ENCODE results near the gene HECTD4.
"Not testable (repeated sequence)": the region's sequence is repeated elsewhere in the genome, so short reads cannot be mapped to it uniquely, and the experiment has no call there.

HECTD4 gene

DNA sequence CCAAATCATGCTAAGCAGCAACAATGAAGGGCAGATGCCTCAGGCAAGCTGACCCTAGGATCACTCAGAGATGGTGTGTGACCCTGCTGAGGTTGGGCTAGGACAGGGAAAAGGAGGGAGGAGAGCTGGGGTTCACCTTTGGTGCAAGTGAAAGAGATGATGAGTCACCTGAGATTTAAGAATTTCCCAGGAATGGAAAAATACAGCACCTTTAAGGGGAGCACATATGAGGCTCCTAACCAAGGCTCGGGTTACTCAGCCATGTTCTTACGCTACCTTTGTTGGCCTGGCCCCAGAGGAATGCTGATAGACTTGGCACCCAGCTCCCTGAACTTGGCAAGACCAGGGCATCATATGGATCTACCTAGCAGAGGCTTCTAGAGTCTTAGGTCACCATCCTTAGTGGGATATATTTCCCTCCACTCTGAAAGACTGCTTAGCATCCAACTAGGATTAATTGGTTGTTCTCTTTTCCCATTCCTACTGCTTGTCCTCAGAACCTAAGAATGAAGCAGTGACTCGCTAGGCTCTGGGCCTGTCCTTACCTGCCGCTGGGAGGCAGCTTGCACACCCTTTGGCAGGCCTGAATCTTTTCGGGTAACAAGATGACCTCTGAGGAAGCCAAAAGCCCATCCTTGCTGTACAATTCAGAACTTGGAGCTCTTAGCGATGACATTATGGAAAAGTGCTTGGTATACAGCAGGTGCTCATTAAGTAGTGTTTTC is 269.7 kb downstream of the HECTD4 start:
- DNase-seq: no peak

DNA sequence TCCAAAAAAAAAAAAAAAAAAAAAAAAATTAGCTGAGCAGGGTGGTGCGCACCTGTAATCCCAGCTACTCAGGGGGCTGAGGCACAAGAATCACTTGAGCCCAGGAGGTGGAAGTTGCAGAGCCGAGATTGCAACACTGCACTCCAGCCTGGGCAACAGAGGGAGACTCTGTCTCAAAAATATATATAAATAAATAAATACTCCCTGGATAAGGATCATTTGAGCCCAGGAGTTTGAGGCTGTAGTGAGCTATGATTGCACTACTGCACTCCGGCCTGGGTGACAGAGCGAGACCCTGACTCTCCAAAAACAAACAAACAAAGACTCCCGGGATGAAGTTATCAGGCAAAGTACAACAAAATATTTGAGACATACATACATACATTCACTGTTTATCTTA is 270.3 kb downstream of the HECTD4 start:
- no peak for DNase-seq

DNA sequence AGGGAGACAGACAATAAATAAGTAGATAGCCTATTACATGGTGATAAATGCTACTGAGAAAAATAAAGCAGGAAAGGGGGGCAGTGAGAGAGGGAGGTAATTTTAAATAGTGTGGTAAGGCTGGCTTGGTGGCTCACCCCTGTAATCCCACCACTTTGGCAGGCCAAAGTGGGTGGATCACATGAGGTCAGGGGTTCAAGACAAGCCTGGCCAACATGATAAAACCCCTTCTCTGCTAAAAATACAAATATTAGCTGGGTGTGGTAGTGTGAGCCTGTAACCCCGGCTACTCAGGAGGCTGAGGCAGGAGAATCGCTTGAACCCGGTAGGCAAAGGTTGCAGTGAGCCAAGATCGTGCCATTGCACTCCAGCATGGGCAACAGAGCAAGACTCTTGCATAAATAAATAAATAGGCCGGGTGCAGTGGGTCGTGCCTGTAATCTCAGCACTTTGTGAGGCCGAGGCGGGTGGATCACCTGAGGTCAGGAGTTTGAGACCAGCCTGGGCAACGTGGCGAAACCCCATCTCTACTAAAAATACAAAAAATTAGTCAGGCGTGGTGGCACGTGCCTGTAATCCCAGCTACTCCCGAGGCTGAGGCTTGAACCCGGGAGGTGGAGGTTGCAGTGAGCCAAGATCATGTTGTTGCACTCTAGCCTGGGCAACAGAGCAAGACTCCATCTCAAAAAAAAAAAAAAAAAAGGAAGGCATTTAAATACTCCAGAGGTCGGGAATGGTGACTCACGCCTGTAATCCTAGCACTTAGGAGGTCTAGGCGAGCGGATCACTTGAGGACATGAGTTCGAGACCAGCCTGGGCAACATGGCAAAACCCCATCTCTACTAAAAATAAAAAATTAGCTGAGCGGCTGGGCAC is 271.2 kb downstream of the HECTD4 start:
- not testable (repeated sequence) for DNase-seq
